ENCODE measurements around the gene ELL2.

The ELL2 gene

DNA sequence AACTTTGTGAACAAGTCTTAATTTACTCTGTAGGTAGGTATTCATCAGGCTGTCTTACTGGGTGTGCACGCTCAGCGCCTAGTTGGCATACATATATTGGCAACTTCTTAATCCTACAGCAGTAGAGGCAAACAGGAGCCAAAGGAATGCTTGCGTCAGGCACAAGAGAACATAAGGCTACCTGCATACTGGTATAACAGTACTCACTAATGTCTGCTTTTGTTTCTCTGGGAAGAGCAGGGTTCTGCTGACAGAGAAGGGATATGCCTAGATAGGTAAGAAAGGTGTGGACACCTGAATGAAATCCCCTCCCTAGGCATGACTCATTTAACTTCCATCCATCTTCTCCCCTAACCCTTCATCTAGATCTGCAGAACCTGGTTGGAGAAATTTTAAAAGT, 40.1 kb downstream of the ELL2 start:
- Histone ChIP-seq H3K9ac (ENCODE audit: low read length) (no peak overlapping the region), H3K36me3 (ENCODE audit: control insufficient read depth, insufficient read depth, low read length) (no peaks in the 10 kb centered on the region), H3K27me3 (ENCODE audit: control insufficient read depth, insufficient read depth, low read length) (no peaks in the 10 kb centered on the region), H3K27ac (ENCODE audit: low read depth, low read length) (no peak overlapping the region), H3K4me1 (ENCODE audit: control insufficient read depth, insufficient read depth, low read length) (no peaks in the 10 kb centered on the region), H3K4me3 (ENCODE audit: low read length) (no peak overlapping the region)

GRCh38 chr5:95920822-95921221, 40.8 kb downstream of the ELL2 start:
- H3K9ac ChIP-seq (ENCODE audit: low read length): no peak overlapping the region
- H3K27me3 ChIP-seq (ENCODE audit: control insufficient read depth, insufficient read depth, low read length): no peaks in the 10 kb centered on the region
- no peak overlapping the region for H3K4me3 ChIP-seq (ENCODE audit: low read length)
- H3K4me1 ChIP-seq (ENCODE audit: control insufficient read depth, insufficient read depth, low read length): no peaks in the 10 kb centered on the region
- H3K36me3 ChIP-seq (ENCODE audit: control insufficient read depth, insufficient read depth, low read length): no peaks in the 10 kb centered on the region
- H3K27ac ChIP-seq (ENCODE audit: low read depth, low read length): no peak overlapping the region

GRCh38 chr5:95919658-95920057, 42.0 kb downstream of the ELL2 start:
- Histone ChIP-seq H3K4me3 (ENCODE audit: low read length) (no peak overlapping the region), H3K36me3 (ENCODE audit: control insufficient read depth, insufficient read depth, low read length) (no peaks in the 10 kb centered on the region), H3K9ac (ENCODE audit: low read length) (no peak overlapping the region), H3K4me1 (ENCODE audit: control insufficient read depth, insufficient read depth, low read length) (no peaks in the 10 kb centered on the region), H3K27me3 (ENCODE audit: control insufficient read depth, insufficient read depth, low read length) (no peaks in the 10 kb centered on the region), H3K27ac (ENCODE audit: low read depth, low read length) (no peak overlapping the region)

DNA sequence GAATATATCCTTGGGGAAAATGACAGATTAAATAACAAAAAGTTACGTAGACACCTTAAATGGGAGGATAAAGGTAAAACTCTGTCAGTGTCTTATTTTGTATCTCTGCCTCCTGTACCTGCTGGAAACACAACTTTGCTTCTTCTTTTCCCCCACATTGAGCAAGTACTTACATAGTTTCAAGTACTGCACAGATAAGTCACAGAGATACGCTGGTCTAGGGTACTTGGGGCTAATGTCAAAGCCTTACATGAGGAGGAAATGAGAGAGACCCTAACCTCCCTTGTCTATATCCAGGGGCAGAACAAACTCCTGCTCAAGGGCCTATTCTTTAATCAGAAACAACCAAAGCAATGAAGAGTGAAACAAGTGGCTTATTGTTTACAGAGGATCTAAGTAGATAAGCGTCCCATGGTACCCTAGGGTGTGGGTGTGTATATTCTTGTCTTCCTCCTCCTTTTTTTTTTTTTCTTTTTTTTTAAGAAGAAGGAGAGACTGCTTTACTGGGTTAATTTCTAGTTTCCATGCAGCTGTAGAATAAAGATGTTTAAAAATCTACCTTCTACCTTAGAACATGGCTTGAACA, 43.1 kb downstream of the ELL2 start:
- Histone ChIP-seq H3K27ac (ENCODE audit: low read depth, low read length) (no peak overlapping the region), H3K4me3 (ENCODE audit: low read length) (no peak overlapping the region), H3K4me1 (ENCODE audit: control insufficient read depth, insufficient read depth, low read length) (no peaks in the 10 kb centered on the region), H3K27me3 (ENCODE audit: control insufficient read depth, insufficient read depth, low read length) (no peaks in the 10 kb centered on the region), H3K36me3 (ENCODE audit: control insufficient read depth, insufficient read depth, low read length) (no peaks in the 10 kb centered on the region), H3K9ac (ENCODE audit: low read length) (no peak overlapping the region)

- H3K4me1 ChIP-seq (ENCODE audit: control insufficient read depth, insufficient read depth, low read length): no peaks in the 10 kb centered on the region
- H3K9ac ChIP-seq (ENCODE audit: low read length): no peak overlapping the region
- H3K27me3 ChIP-seq (ENCODE audit: control insufficient read depth, insufficient read depth, low read length): no peaks in the 10 kb centered on the region
- no peak overlapping the region for H3K4me3 ChIP-seq (ENCODE audit: low read length)
- H3K36me3 ChIP-seq (ENCODE audit: control insufficient read depth, insufficient read depth, low read length): no peaks in the 10 kb centered on the region
- no peak overlapping the region for H3K27ac ChIP-seq (ENCODE audit: low read depth, low read length)
Observed at GRCh38 chr5:95917207-95917606, 44.4 kb downstream of the ELL2 start.

GRCh38 chr5:95916687-95917085, 45.0 kb downstream of the ELL2 start:
- H3K27me3 ChIP-seq (ENCODE audit: control insufficient read depth, insufficient read depth, low read length): no peaks in the 10 kb centered on the region
- no peaks in the 10 kb centered on the region for H3K4me1 ChIP-seq (ENCODE audit: control insufficient read depth, insufficient read depth, low read length)
- no peak overlapping the region for H3K9ac ChIP-seq (ENCODE audit: low read length)
- H3K36me3 ChIP-seq (ENCODE audit: control insufficient read depth, insufficient read depth, low read length): no peaks in the 10 kb centered on the region
- H3K27ac ChIP-seq (ENCODE audit: low read depth, low read length): no peak overlapping the region
- H3K4me3 ChIP-seq (ENCODE audit: low read length): no peak overlapping the region

GRCh38 chr5:95915999-95916686, 45.5 kb downstream of the ELL2 start:
- Histone ChIP-seq H3K4me1 (ENCODE audit: control insufficient read depth, insufficient read depth, low read length) (no peaks in the 10 kb centered on the region), H3K9ac (ENCODE audit: low read length) (no peak overlapping the region), H3K27me3 (ENCODE audit: control insufficient read depth, insufficient read depth, low read length) (no peaks in the 10 kb centered on the region), H3K27ac (ENCODE audit: low read depth, low read length) (no peak overlapping the region), H3K4me3 (ENCODE audit: low read length) (no peak overlapping the region), H3K36me3 (ENCODE audit: control insufficient read depth, insufficient read depth, low read length) (no peaks in the 10 kb centered on the region)

GRCh38 chr5:95913663-95914062, 48.0 kb downstream of the ELL2 start:
- Histone ChIP-seq H3K36me3 (ENCODE audit: control insufficient read depth, insufficient read depth, low read length) (no peaks in the 10 kb centered on the region), H3K27ac (ENCODE audit: low read depth, low read length) (no peak overlapping the region), H3K4me1 (ENCODE audit: control insufficient read depth, insufficient read depth, low read length) (no peaks in the 10 kb centered on the region), H3K4me3 (ENCODE audit: low read length) (no peak overlapping the region), H3K27me3 (ENCODE audit: control insufficient read depth, insufficient read depth, low read length) (no peaks in the 10 kb centered on the region), H3K9ac (ENCODE audit: low read length) (no peak overlapping the region)

DNA sequence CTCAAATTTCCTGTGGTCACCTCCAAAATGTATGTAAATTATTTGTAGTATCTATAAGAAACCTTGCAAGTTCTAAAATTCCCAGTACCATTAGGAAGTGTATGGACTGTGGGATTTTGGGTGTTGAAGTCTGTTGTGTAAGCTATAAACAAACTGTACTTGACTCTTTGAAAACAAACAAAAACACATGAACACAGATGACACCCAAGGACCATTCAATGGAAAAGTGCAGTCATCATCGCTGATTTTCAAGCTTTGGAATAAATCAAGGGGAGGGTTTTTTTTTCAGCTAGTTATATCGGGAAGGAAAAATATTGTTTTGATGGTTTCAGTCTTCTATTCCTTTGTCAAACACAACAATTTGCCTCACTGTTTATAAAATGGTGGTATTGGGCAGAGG, 49.6 kb downstream of the ELL2 start:
- Histone ChIP-seq H3K4me1 (ENCODE audit: control insufficient read depth, insufficient read depth, low read length) (no peaks in the 10 kb centered on the region), H3K27me3 (ENCODE audit: control insufficient read depth, insufficient read depth, low read length) (no peaks in the 10 kb centered on the region), H3K36me3 (ENCODE audit: control insufficient read depth, insufficient read depth, low read length) (no peaks in the 10 kb centered on the region), H3K27ac (ENCODE audit: low read depth, low read length) (no peak overlapping the region), H3K9ac (ENCODE audit: low read length) (no peak overlapping the region), H3K4me3 (ENCODE audit: low read length) (no peak overlapping the region)

DNA sequence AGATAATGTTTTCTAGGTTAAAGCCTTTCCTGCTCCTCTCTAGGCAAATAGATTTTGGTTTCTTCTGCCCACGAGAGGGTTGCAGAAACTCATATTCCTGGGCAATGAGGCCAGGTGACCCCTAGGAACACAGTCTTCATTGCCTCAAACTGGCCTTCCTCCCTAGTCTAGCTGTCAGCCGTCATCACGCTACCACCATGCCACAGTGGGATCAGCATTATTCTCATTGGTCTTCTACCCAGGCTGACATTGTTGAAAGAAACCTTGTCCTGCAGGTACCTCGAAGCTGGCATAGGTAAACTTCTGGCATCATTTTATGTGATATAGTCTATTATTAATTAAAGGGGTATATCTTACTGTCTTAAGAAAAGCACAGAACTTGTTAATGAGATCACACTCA, 51.1 kb downstream of the ELL2 start:
- no peak overlapping the region for H3K27ac ChIP-seq (ENCODE audit: low read depth, low read length)
- H3K27me3 ChIP-seq (ENCODE audit: control insufficient read depth, insufficient read depth, low read length): no peaks in the 10 kb centered on the region
- no peaks in the 10 kb centered on the region for H3K4me1 ChIP-seq (ENCODE audit: control insufficient read depth, insufficient read depth, low read length)
- H3K9ac ChIP-seq (ENCODE audit: low read length): no peak overlapping the region
- no peaks in the 10 kb centered on the region for H3K36me3 ChIP-seq (ENCODE audit: control insufficient read depth, insufficient read depth, low read length)
- H3K4me3 ChIP-seq (ENCODE audit: low read length): no peak overlapping the region

GRCh38 chr5:95909738-95910137, 51.9 kb downstream of the ELL2 start:
- Histone ChIP-seq H3K4me1 (ENCODE audit: control insufficient read depth, insufficient read depth, low read length) (no peaks in the 10 kb centered on the region), H3K27me3 (ENCODE audit: control insufficient read depth, insufficient read depth, low read length) (no peaks in the 10 kb centered on the region), H3K4me3 (ENCODE audit: low read length) (no peak overlapping the region), H3K9ac (ENCODE audit: low read length) (no peak overlapping the region), H3K27ac (ENCODE audit: low read depth, low read length) (no peak overlapping the region), H3K36me3 (ENCODE audit: control insufficient read depth, insufficient read depth, low read length) (no peaks in the 10 kb centered on the region)

DNA sequence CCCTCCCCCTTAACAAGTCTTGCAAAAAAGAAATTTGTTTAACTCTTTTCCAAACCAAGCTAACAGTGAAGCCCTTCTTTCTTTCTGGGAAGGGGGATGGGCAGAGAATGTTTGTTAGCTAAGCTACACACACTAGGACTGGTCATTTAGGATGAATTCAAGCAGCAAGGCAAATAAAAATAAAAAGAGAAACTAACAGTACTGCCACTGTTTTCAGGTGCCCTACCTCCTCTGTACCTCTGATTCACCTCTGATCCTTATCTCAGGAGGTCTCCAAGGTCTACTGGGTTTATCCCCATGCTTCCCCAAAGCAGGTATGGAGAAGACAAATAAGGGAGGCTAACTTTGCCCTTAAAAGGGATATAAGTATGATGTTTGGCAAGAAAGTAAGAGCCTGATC, 52.9 kb downstream of the ELL2 start:
- Histone ChIP-seq H3K9ac (ENCODE audit: low read length) (no peak overlapping the region), H3K36me3 (ENCODE audit: control insufficient read depth, insufficient read depth, low read length) (no peaks in the 10 kb centered on the region), H3K27me3 (ENCODE audit: control insufficient read depth, insufficient read depth, low read length) (no peaks in the 10 kb centered on the region), H3K27ac (ENCODE audit: low read depth, low read length) (no peak overlapping the region), H3K4me3 (ENCODE audit: low read length) (no peak overlapping the region), H3K4me1 (ENCODE audit: control insufficient read depth, insufficient read depth, low read length) (no peaks in the 10 kb centered on the region)

Measured in rectal smooth muscle tissue (tissue), 1 donor.